WI38 (cell line): Measurements from ENCODE around the gene TDG.

Experiments used
- H3K4me3 ChIP-seq: 2 replicates; pipeline ENCODE4 v1.5.1; 2011; ENCODE audit warnings: low read depth, mild to moderate bottlenecking, control low read depth, low read length
- TF ChIP-seq, protein P1 (sequence below): IDR thresholded peaks from 2 replicates; pipeline ENCODE4 v1.5.1; 2012; ENCODE audit warnings: low read depth, mild to moderate bottlenecking, control low read depth, low read length

TDG gene

DNA sequence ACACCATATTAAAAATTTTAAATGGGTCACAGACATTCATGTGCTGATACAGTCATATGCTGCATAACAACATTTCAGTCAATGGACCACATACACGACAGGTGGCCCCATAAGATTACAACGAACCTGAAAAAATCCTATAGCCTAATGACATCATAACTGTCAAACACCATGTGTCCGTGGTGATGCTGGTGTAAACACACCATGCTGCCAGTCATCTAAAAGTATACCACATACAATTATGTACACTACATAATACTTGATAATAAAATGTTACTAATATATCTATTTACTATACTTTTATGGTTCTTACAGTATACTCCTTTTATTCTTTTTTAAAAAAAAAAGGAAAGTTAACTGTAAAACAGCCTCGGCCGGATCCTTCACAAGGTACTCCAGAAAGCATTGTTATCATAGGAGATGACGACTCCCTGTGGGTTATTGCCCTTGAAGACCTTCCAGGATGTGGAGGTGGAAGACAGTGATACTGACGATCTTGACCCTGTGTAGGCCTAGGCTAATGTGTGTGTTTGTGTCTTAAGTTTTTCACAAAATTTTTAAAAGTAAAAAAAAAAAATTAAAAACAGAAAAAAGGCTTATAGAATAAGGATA lies 5.0 kb upstream of the TDG start:
- no peak overlapping the region for H3K4me3 ChIP-seq
- TF ChIP-seq, protein P1, sequence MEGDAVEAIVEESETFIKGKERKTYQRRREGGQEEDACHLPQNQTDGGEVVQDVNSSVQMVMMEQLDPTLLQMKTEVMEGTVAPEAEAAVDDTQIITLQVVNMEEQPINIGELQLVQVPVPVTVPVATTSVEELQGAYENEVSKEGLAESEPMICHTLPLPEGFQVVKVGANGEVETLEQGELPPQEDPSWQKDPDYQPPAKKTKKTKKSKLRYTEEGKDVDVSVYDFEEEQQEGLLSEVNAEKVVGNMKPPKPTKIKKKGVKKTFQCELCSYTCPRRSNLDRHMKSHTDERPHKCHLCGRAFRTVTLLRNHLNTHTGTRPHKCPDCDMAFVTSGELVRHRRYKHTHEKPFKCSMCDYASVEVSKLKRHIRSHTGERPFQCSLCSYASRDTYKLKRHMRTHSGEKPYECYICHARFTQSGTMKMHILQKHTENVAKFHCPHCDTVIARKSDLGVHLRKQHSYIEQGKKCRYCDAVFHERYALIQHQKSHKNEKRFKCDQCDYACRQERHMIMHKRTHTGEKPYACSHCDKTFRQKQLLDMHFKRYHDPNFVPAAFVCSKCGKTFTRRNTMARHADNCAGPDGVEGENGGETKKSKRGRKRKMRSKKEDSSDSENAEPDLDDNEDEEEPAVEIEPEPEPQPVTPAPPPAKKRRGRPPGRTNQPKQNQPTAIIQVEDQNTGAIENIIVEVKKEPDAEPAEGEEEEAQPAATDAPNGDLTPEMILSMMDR: no peak

DNA sequence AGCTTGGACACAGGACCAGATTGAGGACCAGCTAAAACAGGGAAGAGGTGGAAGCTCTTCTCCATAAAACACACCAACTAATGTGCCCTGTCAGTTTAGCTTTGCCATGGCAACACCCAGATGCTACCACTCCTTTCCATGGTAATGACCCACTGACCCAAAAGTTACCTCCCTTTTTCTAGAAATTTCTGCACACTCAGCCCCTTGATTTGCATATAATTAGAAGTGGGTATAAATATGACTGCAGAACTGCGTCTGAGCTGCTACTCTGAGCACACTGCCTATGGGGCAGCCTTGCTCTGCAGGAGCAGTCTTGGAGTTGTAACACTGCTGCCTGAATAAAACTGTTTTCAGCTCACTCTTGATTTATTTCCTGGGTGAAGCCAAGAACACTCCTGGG lies 3.2 kb upstream of the TDG start:
- TF ChIP-seq, protein P1: no peak
- no peak overlapping the region for H3K4me3 ChIP-seq

DNA sequence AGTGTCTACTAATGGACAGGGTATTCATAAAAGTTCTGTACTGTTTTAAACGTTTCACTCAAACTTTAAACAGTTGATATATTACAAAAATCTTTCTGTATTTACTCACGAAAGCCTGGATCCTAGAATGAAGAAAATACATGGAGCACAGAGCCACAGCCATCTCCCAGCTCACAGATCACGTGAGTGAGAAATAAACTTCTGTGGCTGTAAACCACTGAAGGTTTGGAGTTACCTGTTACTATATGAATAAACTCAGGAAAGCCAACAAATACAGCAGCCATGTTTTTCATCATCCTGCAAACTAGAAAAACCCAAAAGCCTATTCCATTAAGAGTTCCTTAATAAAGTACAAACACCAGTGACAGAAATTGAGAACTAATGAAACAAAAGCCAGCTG lies 867 bp upstream of the TDG start:
- TF ChIP-seq, protein P1: no peak
- H3K4me3 ChIP-seq: peak overlapping the region; percentile 88

DNA sequence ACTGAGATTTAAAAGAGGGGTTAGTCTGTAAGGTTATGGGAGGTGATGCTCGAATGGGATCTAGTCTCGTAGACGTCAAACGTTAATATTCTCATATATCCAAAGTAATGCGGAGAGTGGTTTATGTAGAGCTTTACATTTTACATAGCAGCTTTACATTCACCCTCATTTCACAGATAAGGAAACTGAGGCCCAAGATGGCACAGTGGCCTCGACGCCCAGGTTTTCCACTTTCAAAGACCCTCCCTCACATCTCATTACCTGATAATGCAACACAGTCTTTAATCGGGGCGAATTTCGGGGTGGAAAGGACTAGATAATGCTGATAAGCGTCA lies 450 bp upstream of the TDG start:
- TF ChIP-seq, protein P1: no peak
- peak overlapping the region; percentile 88 for H3K4me3 ChIP-seq

DNA sequence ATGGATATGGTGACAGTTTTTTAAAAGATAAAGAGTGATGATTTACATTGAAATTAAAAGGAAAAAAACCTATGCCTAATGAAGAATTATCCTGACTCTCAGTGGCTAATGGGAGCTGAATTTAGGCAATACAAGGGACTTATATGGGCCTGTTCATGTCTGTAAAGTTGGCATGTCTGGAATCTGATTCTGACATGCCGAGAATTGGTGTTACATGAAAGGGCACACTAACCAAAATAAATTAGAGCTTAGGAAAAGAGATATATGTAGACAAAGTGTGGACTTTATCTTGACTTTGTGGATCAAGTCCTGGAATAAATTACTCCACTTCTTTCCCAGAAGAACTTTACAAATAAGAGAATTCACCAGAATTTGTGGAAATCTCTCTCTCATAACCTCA lies 1.1 kb downstream of the TDG start:
- TF ChIP-seq, protein P1: no peak
- peak overlapping the region; percentile 88 for H3K4me3 ChIP-seq

DNA sequence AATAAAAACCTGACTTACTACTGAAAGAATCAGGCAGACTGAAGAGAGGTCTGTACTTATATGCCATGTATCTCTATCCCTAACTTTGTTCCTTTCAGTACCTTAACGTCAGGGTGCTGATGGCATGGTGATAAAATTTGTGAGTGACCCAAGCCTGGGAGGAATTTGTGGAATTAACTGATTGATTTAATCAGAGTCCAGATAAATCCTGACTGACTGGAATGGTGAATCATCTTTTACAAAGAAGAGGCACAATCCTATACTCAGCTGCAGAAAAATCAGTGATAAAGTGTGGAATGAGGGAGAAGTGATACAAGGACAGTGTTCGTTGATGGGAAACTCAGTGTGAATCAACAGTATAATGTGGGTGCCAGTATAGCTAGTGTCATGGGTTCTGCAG lies 3.7 kb downstream of the TDG start:
- TF ChIP-seq, protein P1: no peak
- no peak overlapping the region for H3K4me3 ChIP-seq

DNA sequence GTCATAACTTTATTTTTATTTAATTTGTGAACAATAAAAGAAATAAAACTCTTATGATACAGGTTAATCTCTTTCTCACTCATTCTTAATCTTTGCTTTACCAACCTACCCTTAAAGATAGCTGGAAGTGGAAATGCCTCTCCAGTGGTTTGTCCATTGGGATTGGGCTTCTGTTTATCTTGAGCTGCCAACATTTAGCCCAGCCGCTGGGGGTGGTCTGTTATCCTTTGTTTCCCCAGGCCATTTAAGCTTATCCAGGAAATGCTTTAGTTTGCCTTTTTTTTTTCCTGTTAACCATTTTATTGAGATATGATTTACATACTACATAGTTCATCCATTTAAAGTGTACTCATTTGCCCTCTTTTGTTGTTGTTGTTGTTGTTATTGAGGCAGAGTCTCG lies 8.2 kb downstream of the TDG start:
- no peak overlapping the region for H3K4me3 ChIP-seq
- TF ChIP-seq, protein P1: no peak
